Keratinocyte (primary cell): Measurements from ENCODE around the gene P2RY12. TPM values are rescaled to one million over a fixed set of nuclear protein-coding genes. Genes with fewer than 3 reads are reported as not detected.

Source experiments
- DNase-seq: peaks from one replicate; pipeline ENCODE4 v3.0.0-alpha.2; 2011; ENCODE audit warnings: low read depth, missing footprints, low spot score
- FAIRE-seq: peaks from 2 replicates; lab custom pipeline; 2011; peaks lifted over from hg19 to GRCh38; lab: Jason Lieb, UNC
- H2AFZ ChIP-seq: 2 replicates; pipeline ENCODE4 v1.6.0; 2012; ENCODE audit warnings: low read length, control low read depth, inconsistent platforms; ENCODE audit not compliant: control insufficient read depth
- H3K27ac ChIP-seq: 2 replicates; pipeline ENCODE4 v1.5.1; 2011; ENCODE audit warnings: low read length; ENCODE audit not compliant: control insufficient read depth, insufficient read depth
- H3K27me3 ChIP-seq: 3 replicates; pipeline ENCODE4 v1.6.0; 2011; ENCODE audit warnings: low read length; ENCODE audit not compliant: control insufficient read depth, insufficient read depth; ENCODE audit errors: extremely low read depth
- H3K36me3 ChIP-seq, 2 experiments: 2 replicates in 1 of 2; 3 replicates in 1 of 2; pipeline ENCODE4 v1.5.1; 2011; ENCODE audit warnings: low read length in 2 of 2, mild to moderate bottlenecking in 1 of 2; ENCODE audit not compliant: control insufficient read depth in 2 of 2, insufficient read depth in 2 of 2; ENCODE audit errors: extremely low read depth in 1 of 2
- H3K4me1 ChIP-seq: 3 replicates; pipeline ENCODE4 v1.5.1; 2011; ENCODE audit warnings: low read length; ENCODE audit not compliant: control insufficient read depth, insufficient read depth; ENCODE audit errors: extremely low read depth
- H3K4me2 ChIP-seq: 3 replicates; pipeline ENCODE4 v1.6.0; 2011; ENCODE audit warnings: low read depth, low read length; ENCODE audit not compliant: control insufficient read depth, insufficient read depth; ENCODE audit errors: extremely low read depth
- H3K4me3 ChIP-seq, 3 experiments: fragments of 200-600 bp in 1 of 3; sonication (generic) in 1 of 3; 2 replicates in 2 of 3; 3 replicates in 1 of 3; pipeline ENCODE4 v1.5.1; 2011 to 2016; ENCODE audit warnings: low read length in 3 of 3, mild to moderate bottlenecking in 3 of 3, control low read depth in 2 of 3, inconsistent platforms in 1 of 3, low read depth in 1 of 3, mixed read lengths in 1 of 3, mixed run types in 1 of 3, moderate library complexity in 1 of 3; ENCODE audit not compliant: control insufficient read depth in 2 of 3, insufficient read depth in 2 of 3; ENCODE audit errors: extremely low read depth in 1 of 3
- H3K79me2 ChIP-seq: 2 replicates; pipeline ENCODE4 v1.6.0; 2012; ENCODE audit warnings: low read length; ENCODE audit not compliant: control insufficient read depth, insufficient read depth
- H3K9ac ChIP-seq: 3 replicates; pipeline ENCODE4 v1.6.0; 2011; ENCODE audit warnings: low read length; ENCODE audit not compliant: control insufficient read depth, insufficient read depth; ENCODE audit errors: extremely low read depth
- H3K9me1 ChIP-seq: 3 replicates; pipeline ENCODE4 v1.6.0; 2011; ENCODE audit warnings: low read length; ENCODE audit not compliant: control insufficient read depth, insufficient read depth; ENCODE audit errors: extremely low read depth
- H3K9me3 ChIP-seq: 2 replicates; pipeline ENCODE4 v1.5.1; 2012; ENCODE audit warnings: low read depth, low read length; ENCODE audit not compliant: control insufficient read depth
- H4K20me1 ChIP-seq: 3 replicates; pipeline ENCODE4 v1.6.0; 2011; ENCODE audit warnings: low read length; ENCODE audit not compliant: control insufficient read depth, insufficient read depth; ENCODE audit errors: extremely low read depth
- EZH2 ChIP-seq: IDR thresholded peaks from one replicate; pipeline ENCODE4 v1.6.1; 2012; ENCODE audit warnings: inconsistent platforms, mild to moderate bottlenecking, low read length, moderate library complexity
- dilution Hi-C: fragments of 300-500 bp; cut with MboI; formaldehyde crosslinking; loops from one replicate; pipeline ENCODE4 v1.7.0; 2020; ENCODE audit warnings: low sequenced_read_pairs; ENCODE audit not compliant: extremely low pct_ligation_motif_present
- polyA plus RNA-seq, 5 experiments: library from polyadenylated mRNA; depleted of rRNA in 3 of 5; stranded (reverse) in 3 of 5; stranded (forward) in 1 of 5; unstranded in 1 of 5; fragments of >200 nt; gene quantifications; 1 replicate in 1 of 5; 2 replicates in 3 of 5; 3 replicates in 1 of 5; pipeline versions ENCODE4 v1.2.1 to v1.2.3, GENCODE V29; 2011 to 2012; ENCODE audit warnings: missing spikeins in 2 of 5, low read depth in 1 of 5, low replicate concordance in 1 of 5
- TF ChIP-seq, protein P1 (sequence below), 3 experiments: IDR thresholded peaks in 1 of 3; conservative IDR thresholded peaks in 1 of 3; optimal IDR thresholded peaks in 1 of 3; 2 replicates in 2 of 3; 3 replicates in 1 of 3; pipeline versions ENCODE3 to v1.5.1; 2011; ENCODE audit warnings: low read length in 3 of 3, mild to moderate bottlenecking in 3 of 3, moderate library complexity in 2 of 3, control low read depth in 1 of 3, inconsistent platforms in 1 of 3; ENCODE audit not compliant: insufficient read depth in 2 of 3; ENCODE audit errors: extremely low read depth in 1 of 3

P2RY12 gene
- polyA plus RNA-seq, 1 donor (not counting 4 experiments of a cell fraction or from before 2014, with no cell fraction given): not detected

- DNase-seq: no peak
- dilution Hi-C loops: no loop called here
- Histone ChIP-seq H3K9ac (peak within 1 kb of the TSS; percentile 8), H3K27ac (no peak within 1 kb of the TSS), H3K9me3 (no peaks in the 10 kb centered on the region), H2AFZ (peak within 1 kb of the TSS; percentile 55), H3K27me3 (no peaks in the 10 kb centered on the region), H3K4me2 (peak within 1 kb of the TSS; percentile 62), H3K4me1 (peaks cover 12% of the 10 kb centered on the region), H4K20me1 (no peaks in the 10 kb centered on the region), H3K9me1 (no peaks in the 10 kb centered on the region), H3K79me2 (no peaks in the 10 kb centered on the region), H3K36me3 (no peaks in the 10 kb centered on the region), H3K4me3 (no peak within 1 kb of the TSS)
- no peak for TF ChIP-seq EZH2
- TF ChIP-seq, protein P1, sequence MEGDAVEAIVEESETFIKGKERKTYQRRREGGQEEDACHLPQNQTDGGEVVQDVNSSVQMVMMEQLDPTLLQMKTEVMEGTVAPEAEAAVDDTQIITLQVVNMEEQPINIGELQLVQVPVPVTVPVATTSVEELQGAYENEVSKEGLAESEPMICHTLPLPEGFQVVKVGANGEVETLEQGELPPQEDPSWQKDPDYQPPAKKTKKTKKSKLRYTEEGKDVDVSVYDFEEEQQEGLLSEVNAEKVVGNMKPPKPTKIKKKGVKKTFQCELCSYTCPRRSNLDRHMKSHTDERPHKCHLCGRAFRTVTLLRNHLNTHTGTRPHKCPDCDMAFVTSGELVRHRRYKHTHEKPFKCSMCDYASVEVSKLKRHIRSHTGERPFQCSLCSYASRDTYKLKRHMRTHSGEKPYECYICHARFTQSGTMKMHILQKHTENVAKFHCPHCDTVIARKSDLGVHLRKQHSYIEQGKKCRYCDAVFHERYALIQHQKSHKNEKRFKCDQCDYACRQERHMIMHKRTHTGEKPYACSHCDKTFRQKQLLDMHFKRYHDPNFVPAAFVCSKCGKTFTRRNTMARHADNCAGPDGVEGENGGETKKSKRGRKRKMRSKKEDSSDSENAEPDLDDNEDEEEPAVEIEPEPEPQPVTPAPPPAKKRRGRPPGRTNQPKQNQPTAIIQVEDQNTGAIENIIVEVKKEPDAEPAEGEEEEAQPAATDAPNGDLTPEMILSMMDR (optimal IDR thresholded peaks at IDR 0.05 in 1 of 3, IDR thresholded peaks at IDR 0.05 in 1 of 3, conservative IDR thresholded peaks at IDR 0.05 in 1 of 3; ENCODE audit: extremely low read depth in 1 of 3, insufficient read depth in 2 of 3, low read length in 3 of 3): no peak
- FAIRE-seq: no peak
Observed at GRCh38 chr3:151329363-151329762, 55.2 kb downstream of the P2RY12 start, which contains the start of gene P2RY13. P2RY13 (minus strand) TSS chr3:151329549; CDS start chr3:151329528, 21 bp downstream.

- Histone ChIP-seq H4K20me1 (no peaks in the 10 kb centered on the region), H3K27me3 (no peaks in the 10 kb centered on the region), H3K9me1 (no peaks in the 10 kb centered on the region), H3K4me3 (no peak overlapping the region), H3K9ac (peak overlapping the region; percentile 8), H3K36me3 (no peaks in the 10 kb centered on the region), H2AFZ (peak overlapping the region; percentile 55), H3K27ac (no peak overlapping the region), H3K4me2 (peak overlapping the region; percentile 62), H3K4me1 (peaks cover 12% of the 10 kb centered on the region), H3K9me3 (no peaks in the 10 kb centered on the region), H3K79me2 (no peaks in the 10 kb centered on the region)
- dilution Hi-C loops: no loop called here
- peak; percentile 46 for FAIRE-seq
- TF ChIP-seq, protein P1 (optimal IDR thresholded peaks at IDR 0.05 in 1 of 3, IDR thresholded peaks at IDR 0.05 in 1 of 3, conservative IDR thresholded peaks at IDR 0.05 in 1 of 3; ENCODE audit: extremely low read depth in 1 of 3, insufficient read depth in 2 of 3, low read length in 3 of 3): no peak
- TF ChIP-seq EZH2: no peak
- DNase-seq: no peak
Observed at GRCh38 chr3:151328298-151328995, 56.1 kb downstream of the P2RY12 start.
